Keratinocyte (primary cell): ENCODE results near the gene PTK7. TPM values are rescaled to one million over a fixed set of nuclear protein-coding genes. Genes with fewer than 3 reads are reported as not detected.

ENCODE experiments used
- DNase-seq: peaks from one replicate; pipeline ENCODE4 v3.0.0-alpha.2; 2011; ENCODE audit warnings: low read depth, missing footprints, low spot score
- FAIRE-seq: peaks from 2 replicates; lab custom pipeline; 2011; peaks lifted over from hg19 to GRCh38; lab: Jason Lieb, UNC
- H2AFZ ChIP-seq: 2 replicates; pipeline ENCODE4 v1.6.0; 2012; ENCODE audit warnings: low read length, control low read depth, inconsistent platforms; ENCODE audit not compliant: control insufficient read depth
- H3K27ac ChIP-seq: 2 replicates; pipeline ENCODE4 v1.5.1; 2011; ENCODE audit warnings: low read length; ENCODE audit not compliant: control insufficient read depth, insufficient read depth
- H3K27me3 ChIP-seq: 3 replicates; pipeline ENCODE4 v1.6.0; 2011; ENCODE audit warnings: low read length; ENCODE audit not compliant: control insufficient read depth, insufficient read depth; ENCODE audit errors: extremely low read depth
- H3K36me3 ChIP-seq, 2 experiments: 2 replicates in 1 of 2; 3 replicates in 1 of 2; pipeline ENCODE4 v1.5.1; 2011; ENCODE audit warnings: low read length in 2 of 2, mild to moderate bottlenecking in 1 of 2; ENCODE audit not compliant: control insufficient read depth in 2 of 2, insufficient read depth in 2 of 2; ENCODE audit errors: extremely low read depth in 1 of 2
- H3K4me1 ChIP-seq: 3 replicates; pipeline ENCODE4 v1.5.1; 2011; ENCODE audit warnings: low read length; ENCODE audit not compliant: control insufficient read depth, insufficient read depth; ENCODE audit errors: extremely low read depth
- H3K4me2 ChIP-seq: 3 replicates; pipeline ENCODE4 v1.6.0; 2011; ENCODE audit warnings: low read depth, low read length; ENCODE audit not compliant: control insufficient read depth, insufficient read depth; ENCODE audit errors: extremely low read depth
- H3K4me3 ChIP-seq, 3 experiments: fragments of 200-600 bp in 1 of 3; sonication (generic) in 1 of 3; 2 replicates in 2 of 3; 3 replicates in 1 of 3; pipeline ENCODE4 v1.5.1; 2011 to 2016; ENCODE audit warnings: low read length in 3 of 3, mild to moderate bottlenecking in 3 of 3, control low read depth in 2 of 3, inconsistent platforms in 1 of 3, low read depth in 1 of 3, mixed read lengths in 1 of 3, mixed run types in 1 of 3, moderate library complexity in 1 of 3; ENCODE audit not compliant: control insufficient read depth in 2 of 3, insufficient read depth in 2 of 3; ENCODE audit errors: extremely low read depth in 1 of 3
- H3K79me2 ChIP-seq: 2 replicates; pipeline ENCODE4 v1.6.0; 2012; ENCODE audit warnings: low read length; ENCODE audit not compliant: control insufficient read depth, insufficient read depth
- H3K9ac ChIP-seq: 3 replicates; pipeline ENCODE4 v1.6.0; 2011; ENCODE audit warnings: low read length; ENCODE audit not compliant: control insufficient read depth, insufficient read depth; ENCODE audit errors: extremely low read depth
- H3K9me1 ChIP-seq: 3 replicates; pipeline ENCODE4 v1.6.0; 2011; ENCODE audit warnings: low read length; ENCODE audit not compliant: control insufficient read depth, insufficient read depth; ENCODE audit errors: extremely low read depth
- H3K9me3 ChIP-seq: 2 replicates; pipeline ENCODE4 v1.5.1; 2012; ENCODE audit warnings: low read depth, low read length; ENCODE audit not compliant: control insufficient read depth
- H4K20me1 ChIP-seq: 3 replicates; pipeline ENCODE4 v1.6.0; 2011; ENCODE audit warnings: low read length; ENCODE audit not compliant: control insufficient read depth, insufficient read depth; ENCODE audit errors: extremely low read depth
- EZH2 ChIP-seq: IDR thresholded peaks from one replicate; pipeline ENCODE4 v1.6.1; 2012; ENCODE audit warnings: inconsistent platforms, mild to moderate bottlenecking, low read length, moderate library complexity
- dilution Hi-C: fragments of 300-500 bp; cut with MboI; formaldehyde crosslinking; loops from one replicate; pipeline ENCODE4 v1.7.0; 2020; ENCODE audit warnings: low sequenced_read_pairs; ENCODE audit not compliant: extremely low pct_ligation_motif_present
- polyA plus RNA-seq, 5 experiments: library from polyadenylated mRNA; depleted of rRNA in 3 of 5; stranded (reverse) in 3 of 5; stranded (forward) in 1 of 5; unstranded in 1 of 5; fragments of >200 nt; gene quantifications; 1 replicate in 1 of 5; 2 replicates in 3 of 5; 3 replicates in 1 of 5; pipeline versions ENCODE4 v1.2.1 to v1.2.3, GENCODE V29; 2011 to 2012; ENCODE audit warnings: missing spikeins in 2 of 5, low read depth in 1 of 5, low replicate concordance in 1 of 5
- TF ChIP-seq, protein P1 (sequence below), 3 experiments: IDR thresholded peaks in 1 of 3; conservative IDR thresholded peaks in 1 of 3; optimal IDR thresholded peaks in 1 of 3; 2 replicates in 2 of 3; 3 replicates in 1 of 3; pipeline versions ENCODE3 to v1.5.1; 2011; ENCODE audit warnings: low read length in 3 of 3, mild to moderate bottlenecking in 3 of 3, moderate library complexity in 2 of 3, control low read depth in 1 of 3, inconsistent platforms in 1 of 3; ENCODE audit not compliant: insufficient read depth in 2 of 3; ENCODE audit errors: extremely low read depth in 1 of 3

Gene PTK7
- polyA plus RNA-seq, 1 donor (not counting 4 experiments of a cell fraction or from before 2014, with no cell fraction given): 58.8 TPM

DNA sequence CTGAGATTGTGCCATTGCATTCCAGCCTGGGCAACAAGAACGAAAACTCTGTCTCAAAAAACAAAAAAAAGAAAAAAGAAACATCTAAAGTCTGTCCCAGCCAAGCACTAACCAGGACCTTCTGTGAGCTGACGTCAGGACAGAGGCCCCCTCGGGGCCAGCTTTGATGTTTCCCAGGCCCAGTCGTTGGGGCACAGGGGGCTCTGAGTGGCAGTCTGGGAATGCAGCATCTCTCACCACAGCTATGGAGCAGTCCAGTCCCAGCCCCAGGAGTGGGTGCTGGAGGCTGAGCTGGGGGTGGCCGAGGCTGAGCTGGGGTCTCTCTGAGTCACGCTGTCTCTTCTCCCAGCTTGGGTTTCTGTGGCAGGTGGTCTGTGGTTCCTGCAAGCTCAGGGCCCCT is 49.0 kb downstream of the PTK7 start:
- Histone ChIP-seq H3K36me3 (peaks cover 2% of the 10 kb centered on the region in 2 experiments), H3K9ac (no peak overlapping the region), H2AFZ (no peak overlapping the region), H3K4me3 (no peak overlapping the region), H3K9me3 (no peaks in the 10 kb centered on the region), H3K4me1 (peaks cover 32% of the 10 kb centered on the region), H3K79me2 (peaks cover 77% of the 10 kb centered on the region), H3K27me3 (no peaks in the 10 kb centered on the region), H3K27ac (no peak overlapping the region), H4K20me1 (no peaks in the 10 kb centered on the region), H3K4me2 (no peak overlapping the region), H3K9me1 (peaks cover 4% of the 10 kb centered on the region)
- DNase-seq (no peak), FAIRE-seq (no peak)
- TF ChIP-seq, protein P1, sequence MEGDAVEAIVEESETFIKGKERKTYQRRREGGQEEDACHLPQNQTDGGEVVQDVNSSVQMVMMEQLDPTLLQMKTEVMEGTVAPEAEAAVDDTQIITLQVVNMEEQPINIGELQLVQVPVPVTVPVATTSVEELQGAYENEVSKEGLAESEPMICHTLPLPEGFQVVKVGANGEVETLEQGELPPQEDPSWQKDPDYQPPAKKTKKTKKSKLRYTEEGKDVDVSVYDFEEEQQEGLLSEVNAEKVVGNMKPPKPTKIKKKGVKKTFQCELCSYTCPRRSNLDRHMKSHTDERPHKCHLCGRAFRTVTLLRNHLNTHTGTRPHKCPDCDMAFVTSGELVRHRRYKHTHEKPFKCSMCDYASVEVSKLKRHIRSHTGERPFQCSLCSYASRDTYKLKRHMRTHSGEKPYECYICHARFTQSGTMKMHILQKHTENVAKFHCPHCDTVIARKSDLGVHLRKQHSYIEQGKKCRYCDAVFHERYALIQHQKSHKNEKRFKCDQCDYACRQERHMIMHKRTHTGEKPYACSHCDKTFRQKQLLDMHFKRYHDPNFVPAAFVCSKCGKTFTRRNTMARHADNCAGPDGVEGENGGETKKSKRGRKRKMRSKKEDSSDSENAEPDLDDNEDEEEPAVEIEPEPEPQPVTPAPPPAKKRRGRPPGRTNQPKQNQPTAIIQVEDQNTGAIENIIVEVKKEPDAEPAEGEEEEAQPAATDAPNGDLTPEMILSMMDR (optimal IDR thresholded peaks at IDR 0.05 in 1 of 3, IDR thresholded peaks at IDR 0.05 in 1 of 3, conservative IDR thresholded peaks at IDR 0.05 in 1 of 3; ENCODE audit: extremely low read depth in 1 of 3, insufficient read depth in 2 of 3, low read length in 3 of 3): no peak
- TF ChIP-seq EZH2: no peak
- dilution Hi-C loops: no loop called here

DNA sequence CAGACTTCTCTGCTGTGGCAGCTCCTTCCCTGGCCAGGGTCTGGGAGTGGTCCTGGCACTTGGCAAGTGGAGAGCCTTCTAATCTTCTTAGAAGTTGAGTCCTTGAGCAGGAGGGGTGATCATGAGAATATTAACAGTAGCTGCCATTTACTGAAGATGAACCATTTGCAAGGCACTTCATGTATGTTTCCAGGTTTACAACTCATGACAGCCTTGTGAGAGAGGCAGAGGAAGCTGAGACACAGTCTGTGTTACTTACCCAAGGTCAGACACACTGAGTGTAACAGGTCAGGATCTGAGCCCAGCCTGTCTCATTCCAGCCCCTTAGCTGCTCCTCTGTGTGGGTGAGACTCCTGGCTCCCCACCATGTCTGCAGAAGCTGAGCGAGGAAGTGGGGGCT is 49.4 kb downstream of the PTK7 start:
- H4K20me1 ChIP-seq: no peaks in the 10 kb centered on the region
- peaks cover 6 to 7% of the 10 kb centered on the region in 2 experiments for H3K36me3 ChIP-seq
- no peak overlapping the region for H3K27ac ChIP-seq
- FAIRE-seq: no peak
- no peak overlapping the region for H3K9ac ChIP-seq
- H3K9me1 ChIP-seq: peaks cover under 1% of the 10 kb centered on the region
- dilution Hi-C loops: no loop called here
- peaks cover 74% of the 10 kb centered on the region for H3K79me2 ChIP-seq
- no peak overlapping the region for H3K4me3 ChIP-seq
- no peak for DNase-seq
- H3K27me3 ChIP-seq: no peaks in the 10 kb centered on the region
- H3K9me3 ChIP-seq: no peaks in the 10 kb centered on the region
- H3K4me2 ChIP-seq: no peak overlapping the region
- no peak for TF ChIP-seq EZH2
- H2AFZ ChIP-seq: no peak overlapping the region
- peaks cover 27% of the 10 kb centered on the region for H3K4me1 ChIP-seq

DNA sequence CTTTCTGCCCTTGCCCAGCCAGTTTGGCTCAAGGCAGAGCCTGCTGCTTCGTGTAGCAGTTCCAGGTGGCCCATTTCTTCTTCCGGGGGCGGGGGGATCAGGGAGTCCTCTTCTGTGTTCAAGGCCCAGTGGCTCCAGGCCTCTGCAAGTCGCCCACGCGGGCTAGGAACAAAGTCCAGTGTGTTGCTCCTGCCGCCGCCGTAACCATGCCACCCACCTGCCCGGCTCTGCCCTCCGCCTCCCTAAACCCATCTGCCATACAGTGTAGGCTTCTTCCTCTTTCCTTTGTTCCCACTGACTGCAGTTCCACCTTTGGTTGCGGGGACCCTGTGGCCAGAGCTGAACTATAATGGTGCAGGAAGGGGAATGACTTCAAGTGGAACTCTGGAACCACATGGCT is 51.1 kb downstream of the PTK7 start:
- Histone ChIP-seq H3K9me1 (no peaks in the 10 kb centered on the region), H3K4me3 (no peak overlapping the region), H3K4me1 (peaks cover 11% of the 10 kb centered on the region), H2AFZ (no peak overlapping the region), H3K27ac (no peak overlapping the region), H3K4me2 (no peak overlapping the region), H3K27me3 (no peaks in the 10 kb centered on the region), H4K20me1 (no peaks in the 10 kb centered on the region), H3K9ac (no peak overlapping the region), H3K79me2 (peaks cover 71% of the 10 kb centered on the region), H3K9me3 (no peaks in the 10 kb centered on the region), H3K36me3 (peaks cover 18 to 22% of the 10 kb centered on the region in 2 experiments)
- TF ChIP-seq EZH2: no peak
- TF ChIP-seq, protein P1 (optimal IDR thresholded peaks at IDR 0.05 in 1 of 3, IDR thresholded peaks at IDR 0.05 in 1 of 3, conservative IDR thresholded peaks at IDR 0.05 in 1 of 3; ENCODE audit: extremely low read depth in 1 of 3, insufficient read depth in 2 of 3, low read length in 3 of 3): no peak
- dilution Hi-C loops: no loop called here
- DNase-seq (no peak), FAIRE-seq (no peak)
